ENCODE measurements around the gene GSN.

- TF ChIP-seq CTCF (IDR thresholded peaks at IDR 0.05) (no peak), POLR2A (IDR thresholded peaks at IDR 0.05) (no peak), POLR2AphosphoS5 (IDR thresholded peaks at IDR 0.05) (no peak)
Observed at GRCh38 chr9:121283856-121284732, 16.1 kb downstream of the GSN start.
